ENCODE measurements around the gene TBC1D14. TPM values are rescaled to one million over a fixed set of nuclear protein-coding genes. Genes with fewer than 3 reads are reported as not detected.
"Not testable (repeated sequence)": the region's sequence is repeated elsewhere in the genome, so short reads cannot be mapped to it uniquely, and the experiment has no call there.

Gene TBC1D14
- total RNA-seq, 3 donors from 2014 or later (not counting 1 experiment from before 2014, with no cell fraction given) = 36.0 to 54.7 (median 53.2) TPM

DNA sequence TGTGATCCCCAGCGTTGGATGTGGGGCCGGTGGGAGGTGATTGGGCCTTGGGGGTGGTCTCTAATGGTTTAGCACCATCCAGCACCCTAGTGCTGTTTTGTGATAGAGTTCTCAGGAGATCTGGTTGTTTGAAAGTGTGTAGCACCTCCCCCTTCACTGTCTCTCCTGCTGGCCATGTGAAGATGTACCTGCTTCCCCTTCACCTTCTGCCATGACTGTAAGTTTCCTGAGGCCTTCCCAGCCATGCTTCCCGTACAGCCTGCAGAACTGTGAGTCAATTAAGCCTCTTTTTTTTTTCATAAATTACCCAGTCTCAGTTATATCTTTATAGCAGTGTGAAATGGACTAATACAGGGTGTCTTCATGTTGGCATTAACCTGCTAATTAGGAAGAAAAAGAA, 19.3 kb upstream of the TBC1D14 start:
- Histone ChIP-seq H3K4me3 (ENCODE audit: low read length) (no peak overlapping the region), H3K36me3 (ENCODE audit: control insufficient read depth, insufficient read depth, low read length) (no peaks in the 10 kb centered on the region), H3K9me3 (ENCODE audit: control insufficient read depth, insufficient read depth, low read length) (no peaks in the 10 kb centered on the region), H3K4me1 (ENCODE audit: control insufficient read depth, insufficient read depth, low read length) (peaks cover 56% of the 10 kb centered on the region), H3K27me3 (ENCODE audit: control insufficient read depth, insufficient read depth, low read length) (no peaks in the 10 kb centered on the region), H3K27ac (ENCODE audit: low read length) (no peak overlapping the region)
- TF ChIP-seq, protein P1, sequence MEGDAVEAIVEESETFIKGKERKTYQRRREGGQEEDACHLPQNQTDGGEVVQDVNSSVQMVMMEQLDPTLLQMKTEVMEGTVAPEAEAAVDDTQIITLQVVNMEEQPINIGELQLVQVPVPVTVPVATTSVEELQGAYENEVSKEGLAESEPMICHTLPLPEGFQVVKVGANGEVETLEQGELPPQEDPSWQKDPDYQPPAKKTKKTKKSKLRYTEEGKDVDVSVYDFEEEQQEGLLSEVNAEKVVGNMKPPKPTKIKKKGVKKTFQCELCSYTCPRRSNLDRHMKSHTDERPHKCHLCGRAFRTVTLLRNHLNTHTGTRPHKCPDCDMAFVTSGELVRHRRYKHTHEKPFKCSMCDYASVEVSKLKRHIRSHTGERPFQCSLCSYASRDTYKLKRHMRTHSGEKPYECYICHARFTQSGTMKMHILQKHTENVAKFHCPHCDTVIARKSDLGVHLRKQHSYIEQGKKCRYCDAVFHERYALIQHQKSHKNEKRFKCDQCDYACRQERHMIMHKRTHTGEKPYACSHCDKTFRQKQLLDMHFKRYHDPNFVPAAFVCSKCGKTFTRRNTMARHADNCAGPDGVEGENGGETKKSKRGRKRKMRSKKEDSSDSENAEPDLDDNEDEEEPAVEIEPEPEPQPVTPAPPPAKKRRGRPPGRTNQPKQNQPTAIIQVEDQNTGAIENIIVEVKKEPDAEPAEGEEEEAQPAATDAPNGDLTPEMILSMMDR (IDR thresholded peaks at IDR 0.05) = no peak
- H3K4me3 Mint-ChIP-seq = no peak overlapping the region
- WGBS (ENCODE audit: insufficient coverage) = 100% methylated on average over 2 of the region's 3 CpGs
- no peak overlapping the region for H3K27ac Mint-ChIP-seq
- ATAC-seq = no peak
- H3K4me1 Mint-ChIP-seq = peaks cover 24 to 45% of the 10 kb centered on the region in 2 donors
- no peak for DNase-seq
- H3K9me3 Mint-ChIP-seq = no peaks in the 10 kb centered on the region
- H3K36me3 Mint-ChIP-seq = no peaks in the 10 kb centered on the region
- intact Hi-C loops (cut with micrococcal nuclease) = no loop called here
- no peaks in the 10 kb centered on the region for H3K27me3 Mint-ChIP-seq (ENCODE audit: low read depth in 2 of 2)

DNA sequence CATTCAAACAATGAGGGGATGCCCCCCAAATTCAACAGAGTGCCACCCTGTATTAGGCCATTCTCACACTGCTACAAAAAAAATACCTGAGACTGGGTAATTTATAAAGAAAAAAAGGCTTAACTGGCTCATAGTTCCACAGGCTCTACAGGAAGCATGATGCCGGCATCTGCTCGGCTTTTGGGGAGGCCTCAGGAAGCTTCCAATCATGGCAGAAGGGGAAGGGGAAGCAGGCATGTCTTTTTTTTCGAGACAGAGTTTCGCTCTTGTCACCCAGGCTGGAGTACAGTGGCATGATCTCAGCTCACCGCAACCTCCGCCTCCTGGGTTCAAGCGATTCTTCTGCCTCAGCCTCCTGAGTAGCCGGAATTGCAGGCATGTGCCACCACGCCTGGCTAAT, 18.7 kb upstream of the TBC1D14 start:
- 96% methylated on average over 9 of the region's 9 CpGs for WGBS (ENCODE audit: insufficient coverage)
- H3K27me3 Mint-ChIP-seq (ENCODE audit: low read depth in 2 of 2); H3K27me3 ChIP-seq (ENCODE audit: control insufficient read depth, insufficient read depth, low read length); H3K36me3 Mint-ChIP-seq; H3K9me3 Mint-ChIP-seq; DNase-seq; H3K4me3 ChIP-seq (ENCODE audit: low read length); H3K36me3 ChIP-seq (ENCODE audit: control insufficient read depth, insufficient read depth, low read length); H3K4me3 Mint-ChIP-seq; H3K27ac ChIP-seq (ENCODE audit: low read length); intact Hi-C loops (cut with micrococcal nuclease); ATAC-seq; H3K9me3 ChIP-seq (ENCODE audit: control insufficient read depth, insufficient read depth, low read length); H3K27ac Mint-ChIP-seq: not testable (repeated sequence)
- H3K4me1 Mint-ChIP-seq = peaks cover 24 to 44% of the 10 kb centered on the region in 2 donors
- H3K4me1 ChIP-seq (ENCODE audit: control insufficient read depth, insufficient read depth, low read length) = peaks cover 57% of the 10 kb centered on the region

DNA sequence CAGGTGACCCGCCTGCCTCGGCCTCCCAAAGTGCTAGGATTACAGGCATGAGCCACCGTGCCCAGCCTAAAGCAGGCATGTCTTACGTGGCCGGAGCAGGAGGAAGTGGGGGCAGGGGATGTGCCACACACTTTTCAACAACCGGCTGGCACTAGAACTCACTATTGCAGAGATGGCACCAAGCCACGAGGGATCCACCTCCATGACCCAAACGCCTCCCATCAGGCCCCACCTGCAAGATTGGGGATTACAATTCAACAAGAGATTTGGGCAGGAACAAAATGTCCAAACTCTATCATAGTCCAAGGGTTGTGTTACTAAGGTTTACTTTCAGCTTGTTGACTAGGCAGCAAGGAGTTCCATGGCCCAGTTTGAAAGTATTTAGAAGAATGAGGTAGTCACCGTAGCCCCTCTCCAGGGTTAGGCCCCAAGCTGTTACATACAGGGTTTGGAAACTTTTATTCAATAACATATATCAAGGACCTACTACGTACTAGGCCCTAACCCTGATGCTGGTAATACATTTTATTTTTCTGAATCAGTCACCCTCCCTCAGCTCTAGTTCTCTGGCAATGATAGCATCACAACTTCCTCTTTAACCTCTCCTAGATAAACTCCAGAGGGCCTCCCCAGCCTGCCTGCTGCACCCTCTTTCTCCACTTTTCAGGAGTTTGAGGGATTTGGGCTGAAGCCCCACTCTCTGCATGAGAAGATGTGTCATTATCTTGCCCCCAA, 18.0 kb upstream of the TBC1D14 start:
- peaks cover 24 to 38% of the 10 kb centered on the region in 2 donors for H3K4me1 Mint-ChIP-seq
- peak in 1 of 2 donors; percentile 23 for DNase-seq
- peak; percentile 7 to 41 (median 25) for ATAC-seq

DNA sequence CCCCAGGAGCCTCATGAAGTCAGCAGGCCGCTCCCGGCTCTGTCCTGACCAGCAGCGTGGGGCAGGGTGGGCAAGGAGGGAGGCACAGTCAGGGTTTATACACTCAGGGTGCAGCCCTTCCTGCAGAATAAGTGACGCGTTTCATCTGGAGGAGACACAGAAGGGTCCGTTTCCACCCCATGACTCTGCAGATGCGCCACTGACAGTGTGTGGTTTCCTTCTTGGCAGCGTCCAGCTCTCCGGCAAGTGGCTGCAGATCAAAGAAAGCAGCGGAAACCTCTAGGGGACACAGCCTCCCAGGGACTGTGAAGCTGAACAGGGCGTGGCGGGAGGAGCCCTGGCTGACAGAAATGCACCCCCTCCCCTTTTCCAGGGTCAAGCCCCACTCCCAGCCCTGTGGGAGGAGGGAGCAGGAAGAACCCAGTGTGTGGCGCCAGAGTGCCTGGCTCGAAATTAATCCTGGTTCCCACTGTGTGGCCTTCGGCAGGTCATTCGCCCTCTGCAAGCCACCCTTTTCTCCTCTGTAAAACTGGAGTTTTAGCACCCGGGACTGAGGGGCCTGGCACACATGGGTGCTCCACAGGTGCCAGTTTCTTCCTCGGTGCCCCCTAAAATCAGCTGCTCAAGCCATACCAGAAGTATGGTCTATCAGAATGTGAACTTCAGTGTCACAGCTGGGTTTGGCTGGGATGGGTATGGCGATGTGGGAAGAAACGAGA, 17.3 kb upstream of the TBC1D14 start:
- H3K27ac Mint-ChIP-seq = peak overlapping the region; percentile 69 to 85
- H3K27ac ChIP-seq (ENCODE audit: low read length) = peak overlapping the region; percentile 5

More for the DNA sequence above, 18.0 kb upstream of the TBC1D14 start:
- Mint-ChIP-seq H3K9me3 (no peaks in the 10 kb centered on the region), H3K27me3 (ENCODE audit: low read depth in 2 of 2) (no peaks in the 10 kb centered on the region), H3K36me3 (no peaks in the 10 kb centered on the region), H3K27ac (peak overlapping the region; percentile 69 to 85), H3K4me3 (peak overlapping the region; percentile 74)
- no peak overlapping the region for H3K4me3 ChIP-seq (ENCODE audit: low read length)
- H3K4me1 ChIP-seq (ENCODE audit: control insufficient read depth, insufficient read depth, low read length) = peaks cover 51% of the 10 kb centered on the region
- H3K27ac ChIP-seq (ENCODE audit: low read length) = peak overlapping the region; percentile 5
- 65% methylated on average over 10 of the region's 10 CpGs for WGBS (ENCODE audit: insufficient coverage)
- TF ChIP-seq, protein P1 (IDR thresholded peaks at IDR 0.05) = no peak
- H3K9me3 ChIP-seq (ENCODE audit: control insufficient read depth, insufficient read depth, low read length) = no peaks in the 10 kb centered on the region
- no peaks in the 10 kb centered on the region for H3K27me3 ChIP-seq (ENCODE audit: control insufficient read depth, insufficient read depth, low read length)
- no peaks in the 10 kb centered on the region for H3K36me3 ChIP-seq (ENCODE audit: control insufficient read depth, insufficient read depth, low read length)
- intact Hi-C loops (cut with micrococcal nuclease) = no loop called here

More for the DNA sequence above, 17.3 kb upstream of the TBC1D14 start:
- H3K9me3 ChIP-seq (ENCODE audit: control insufficient read depth, insufficient read depth, low read length) = no peaks in the 10 kb centered on the region
- Mint-ChIP-seq H3K4me3 (peak overlapping the region; percentile 74), H3K9me3 (no peaks in the 10 kb centered on the region), H3K36me3 (no peaks in the 10 kb centered on the region), H3K4me1 (peaks cover 24 to 33% of the 10 kb centered on the region in 2 donors), H3K27me3 (ENCODE audit: low read depth in 2 of 2) (no peaks in the 10 kb centered on the region)
- no peaks in the 10 kb centered on the region for H3K36me3 ChIP-seq (ENCODE audit: control insufficient read depth, insufficient read depth, low read length)
- peaks cover 50% of the 10 kb centered on the region for H3K4me1 ChIP-seq (ENCODE audit: control insufficient read depth, insufficient read depth, low read length)
- intact Hi-C loops (cut with micrococcal nuclease) = no loop called here
- 18% methylated on average over 20 of the region's 20 CpGs for WGBS (ENCODE audit: insufficient coverage)
- no peak overlapping the region for H3K4me3 ChIP-seq (ENCODE audit: low read length)
- ATAC-seq (peak; percentile 84 to 88 (median 87)), DNase-seq (peak in 1 of 2 donors; percentile 57)
- TF ChIP-seq, protein P1 (IDR thresholded peaks at IDR 0.05) = no peak
- no peaks in the 10 kb centered on the region for H3K27me3 ChIP-seq (ENCODE audit: control insufficient read depth, insufficient read depth, low read length)

All from natural killer cell (primary cell).